ENCODE results near the gene CMTM7. TPM values are rescaled to one million over a fixed set of nuclear protein-coding genes. Genes with fewer than 3 reads are reported as not detected.

CMTM7 gene
- total RNA-seq, 1 donor from 2014 or later = 95.5 TPM

DNA sequence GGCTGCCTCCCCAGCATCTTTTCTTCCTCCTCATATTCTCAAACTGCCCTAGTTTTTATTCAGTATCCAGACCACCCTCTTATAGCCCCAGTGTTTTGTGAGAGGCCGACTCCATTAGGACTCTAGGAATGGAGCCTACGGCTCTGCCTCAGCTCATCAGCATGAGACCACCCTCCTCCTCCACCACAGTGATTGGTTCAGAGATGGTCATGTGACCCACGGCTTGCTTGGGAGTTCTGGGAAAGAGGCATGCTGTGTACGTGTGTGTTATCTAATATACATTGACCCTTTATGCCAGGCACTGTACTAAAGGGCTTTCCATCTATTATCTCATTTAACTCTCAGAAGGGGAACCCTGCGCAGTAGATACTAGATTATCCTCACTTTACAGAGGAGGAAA is 17.8 kb upstream of the CMTM7 start:
- DNase-seq = no peak
- peaks cover 4% of the 10 kb centered on the region for H3K9me3 Mint-ChIP-seq (ENCODE audit: unreplicated experiment)
- TF ChIP-seq, protein P1, sequence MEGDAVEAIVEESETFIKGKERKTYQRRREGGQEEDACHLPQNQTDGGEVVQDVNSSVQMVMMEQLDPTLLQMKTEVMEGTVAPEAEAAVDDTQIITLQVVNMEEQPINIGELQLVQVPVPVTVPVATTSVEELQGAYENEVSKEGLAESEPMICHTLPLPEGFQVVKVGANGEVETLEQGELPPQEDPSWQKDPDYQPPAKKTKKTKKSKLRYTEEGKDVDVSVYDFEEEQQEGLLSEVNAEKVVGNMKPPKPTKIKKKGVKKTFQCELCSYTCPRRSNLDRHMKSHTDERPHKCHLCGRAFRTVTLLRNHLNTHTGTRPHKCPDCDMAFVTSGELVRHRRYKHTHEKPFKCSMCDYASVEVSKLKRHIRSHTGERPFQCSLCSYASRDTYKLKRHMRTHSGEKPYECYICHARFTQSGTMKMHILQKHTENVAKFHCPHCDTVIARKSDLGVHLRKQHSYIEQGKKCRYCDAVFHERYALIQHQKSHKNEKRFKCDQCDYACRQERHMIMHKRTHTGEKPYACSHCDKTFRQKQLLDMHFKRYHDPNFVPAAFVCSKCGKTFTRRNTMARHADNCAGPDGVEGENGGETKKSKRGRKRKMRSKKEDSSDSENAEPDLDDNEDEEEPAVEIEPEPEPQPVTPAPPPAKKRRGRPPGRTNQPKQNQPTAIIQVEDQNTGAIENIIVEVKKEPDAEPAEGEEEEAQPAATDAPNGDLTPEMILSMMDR (IDR thresholded peaks at IDR 0.05; ENCODE audit: partially characterized antibody, unreplicated experiment) = no peak

DNA sequence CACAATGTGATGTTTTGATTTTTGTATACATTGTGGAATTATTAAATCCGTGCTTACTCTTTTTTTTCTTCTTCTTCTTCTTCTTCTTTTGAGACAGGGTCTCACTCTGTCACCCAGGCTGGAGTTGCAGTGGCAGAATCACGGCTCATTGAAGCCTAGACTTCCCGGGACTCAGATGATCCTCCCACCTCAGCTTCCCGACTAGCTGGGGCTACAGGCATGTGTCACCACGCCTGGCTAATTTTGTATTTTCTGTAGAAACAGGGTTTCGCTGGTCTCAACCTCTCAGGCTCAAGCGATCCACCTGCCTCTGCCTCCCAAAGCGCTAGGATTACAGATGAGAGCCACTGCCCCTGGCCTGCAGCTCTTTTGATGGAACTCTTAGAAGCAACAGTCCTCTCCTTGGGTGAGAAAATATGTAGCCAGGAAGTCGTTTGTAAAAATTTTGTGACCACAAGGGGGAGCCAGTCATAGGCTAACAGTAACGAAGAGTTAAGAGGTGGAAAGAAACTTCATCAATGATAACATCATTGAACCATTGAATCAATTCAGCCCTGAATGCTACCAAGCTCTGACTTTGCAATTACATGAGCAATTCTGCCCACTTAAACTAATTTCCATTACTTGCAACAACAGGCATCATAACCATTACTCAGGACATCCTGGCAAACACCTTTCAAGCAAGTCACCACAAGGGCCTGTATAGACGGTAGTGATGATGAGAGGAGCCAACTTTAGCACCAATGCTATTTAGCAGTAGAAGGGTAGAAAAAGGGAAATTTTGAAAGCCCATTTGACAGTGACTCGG is 16.7 kb upstream of the CMTM7 start:
- Mint-ChIP-seq H3K4me1 (ENCODE audit: low read depth, unreplicated experiment) (peaks cover 24% of the 10 kb centered on the region), H3K27ac (ENCODE audit: unreplicated experiment) (peak overlapping the region; percentile 9), H3K9me3 (ENCODE audit: unreplicated experiment) (peaks cover 4% of the 10 kb centered on the region), H3K36me3 (ENCODE audit: unreplicated experiment) (no peaks in the 10 kb centered on the region), H3K4me3 (ENCODE audit: unreplicated experiment) (no peak overlapping the region), H3K27me3 (ENCODE audit: unreplicated experiment) (peaks cover 8% of the 10 kb centered on the region)
- DNase-seq = no peak
- TF ChIP-seq, protein P1 (IDR thresholded peaks at IDR 0.05; ENCODE audit: partially characterized antibody, unreplicated experiment) = peak; percentile 88

More for the DNA sequence above, 17.8 kb upstream of the CMTM7 start:
- Mint-ChIP-seq H3K36me3 (ENCODE audit: unreplicated experiment) (no peaks in the 10 kb centered on the region), H3K27ac (ENCODE audit: unreplicated experiment) (peak overlapping the region; percentile 28), H3K4me3 (ENCODE audit: unreplicated experiment) (no peak overlapping the region), H3K4me1 (ENCODE audit: low read depth, unreplicated experiment) (peaks cover 24% of the 10 kb centered on the region), H3K27me3 (ENCODE audit: unreplicated experiment) (peaks cover 6% of the 10 kb centered on the region)

DNA sequence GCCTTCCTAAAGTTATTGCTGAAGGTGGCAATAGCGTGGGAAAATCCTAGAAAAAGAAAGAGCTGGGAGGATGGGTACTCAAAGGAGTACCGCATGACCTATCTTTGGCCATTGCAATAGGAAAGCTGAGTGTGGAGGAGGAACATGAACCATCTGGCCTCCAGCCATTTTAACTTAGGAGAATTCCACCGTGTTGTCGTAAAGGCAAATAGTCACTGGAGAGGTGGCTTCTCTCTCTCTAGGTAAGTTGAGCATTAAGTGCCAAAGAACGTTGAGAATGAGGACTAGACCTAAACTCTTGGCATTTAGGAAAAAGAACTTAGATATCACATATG is 16.1 kb upstream of the CMTM7 start:
- H3K4me3 Mint-ChIP-seq (ENCODE audit: unreplicated experiment) = no peak overlapping the region

DNA sequence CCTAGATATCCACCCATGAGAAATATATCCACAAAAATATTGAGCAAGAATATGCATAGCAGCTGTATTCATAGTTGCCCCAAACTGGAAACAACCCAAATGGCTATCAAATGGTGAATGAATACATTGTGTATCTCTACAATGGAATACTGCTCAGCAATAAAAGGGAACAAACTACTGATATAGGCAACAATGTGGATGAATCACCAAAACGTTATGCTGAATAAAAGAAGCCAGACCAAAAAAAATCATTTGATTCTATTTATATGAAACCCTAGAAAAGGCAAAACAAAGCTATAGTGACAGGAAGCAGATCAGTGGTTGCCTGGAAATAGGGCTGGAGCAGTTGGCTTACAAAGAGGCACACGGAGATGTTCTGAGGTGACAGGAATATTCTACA is 15.5 kb upstream of the CMTM7 start:
- peaks cover 27% of the 10 kb centered on the region for H3K4me1 Mint-ChIP-seq (ENCODE audit: low read depth, unreplicated experiment)
- no peak for DNase-seq
- peaks cover 4% of the 10 kb centered on the region for H3K9me3 Mint-ChIP-seq (ENCODE audit: unreplicated experiment)
- H3K27ac Mint-ChIP-seq (ENCODE audit: unreplicated experiment) = no peak overlapping the region
- H3K36me3 Mint-ChIP-seq (ENCODE audit: unreplicated experiment) = no peaks in the 10 kb centered on the region
- H3K27me3 Mint-ChIP-seq (ENCODE audit: unreplicated experiment) = peaks cover 8% of the 10 kb centered on the region
- no peak overlapping the region for H3K4me3 Mint-ChIP-seq (ENCODE audit: unreplicated experiment)
- TF ChIP-seq, protein P1 (IDR thresholded peaks at IDR 0.05; ENCODE audit: partially characterized antibody, unreplicated experiment) = no peak

More for the DNA sequence above, 16.1 kb upstream of the CMTM7 start:
- Mint-ChIP-seq H3K27ac (ENCODE audit: unreplicated experiment) (no peak overlapping the region), H3K9me3 (ENCODE audit: unreplicated experiment) (peaks cover 4% of the 10 kb centered on the region), H3K36me3 (ENCODE audit: unreplicated experiment) (no peaks in the 10 kb centered on the region), H3K27me3 (ENCODE audit: unreplicated experiment) (peaks cover 8% of the 10 kb centered on the region), H3K4me1 (ENCODE audit: low read depth, unreplicated experiment) (peaks cover 26% of the 10 kb centered on the region)
- TF ChIP-seq, protein P1 (IDR thresholded peaks at IDR 0.05; ENCODE audit: partially characterized antibody, unreplicated experiment) = no peak
- no peak for DNase-seq

DNA sequence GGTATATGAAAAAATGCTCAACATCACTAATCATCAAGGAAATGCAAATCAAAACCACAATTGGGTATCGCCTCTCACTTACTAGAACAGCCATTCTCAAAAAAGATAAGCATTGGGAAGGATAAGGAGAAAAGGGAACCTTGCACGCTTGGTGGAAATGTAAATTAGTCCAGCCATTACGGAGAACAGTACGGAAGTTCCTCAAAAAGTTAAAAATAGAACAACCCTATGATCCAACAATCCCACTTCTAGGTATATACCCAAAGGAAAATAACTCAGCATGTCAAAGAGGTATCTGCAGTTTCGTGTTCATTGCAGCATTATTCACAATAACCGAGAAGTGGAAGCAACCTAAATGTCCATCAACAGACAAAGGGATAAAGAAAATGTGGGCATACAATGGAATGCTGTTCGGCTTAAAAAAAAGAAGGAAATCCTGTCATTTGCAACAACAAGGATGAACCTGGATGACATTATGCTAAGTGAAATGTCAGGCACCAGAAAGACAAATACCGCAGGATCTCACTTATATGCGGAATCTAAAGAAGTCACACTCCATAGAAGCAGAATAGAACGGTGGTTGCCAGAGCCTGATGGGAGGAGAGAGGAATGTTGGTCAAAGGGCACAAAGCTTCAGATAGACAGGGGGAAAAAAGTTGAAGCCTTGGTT is 11.7 kb upstream of the CMTM7 start:
- Mint-ChIP-seq H3K27ac (ENCODE audit: unreplicated experiment) (no peak overlapping the region), H3K9me3 (ENCODE audit: unreplicated experiment) (peaks cover 20% of the 10 kb centered on the region), H3K4me1 (ENCODE audit: low read depth, unreplicated experiment) (peaks cover 31% of the 10 kb centered on the region), H3K36me3 (ENCODE audit: unreplicated experiment) (no peaks in the 10 kb centered on the region), H3K27me3 (ENCODE audit: unreplicated experiment) (peaks cover 23% of the 10 kb centered on the region), H3K4me3 (ENCODE audit: unreplicated experiment) (no peak overlapping the region)
- no peak for DNase-seq
- TF ChIP-seq, protein P1 (IDR thresholded peaks at IDR 0.05; ENCODE audit: partially characterized antibody, unreplicated experiment) = no peak
